ENCODE measurements around the gene MSRB2. TPM values are rescaled to one million over a fixed set of nuclear protein-coding genes. Genes with fewer than 3 reads are reported as not detected.

The MSRB2 gene
- polyA plus RNA-seq, 3 donors, result 19.7 to 37.3 (median 31.6) TPM

- Mint-ChIP-seq H3K36me3 (peaks cover 9 to 12% of the 10 kb centered on the region in 2 donors), H3K27ac (peak overlapping the region; percentile 80 to 97 (median 91)), H3K4me1 (peaks cover 26% of the 10 kb centered on the region), H3K9me3 (peaks cover 13 to 28% (median 23%) of the 10 kb centered on the region in 7 donors), H3K27me3 (ENCODE audit: low read depth in 3 of 3) (peaks cover 0 to 2% (median 0%) of the 10 kb centered on the region in 3 donors), H3K4me3 (peak overlapping the region; percentile 87 to 92)
- no peaks in the 10 kb centered on the region for H4K20me1 ChIP-seq (ENCODE audit: insufficient read depth, low read length)
- peak overlapping the region; percentile 74 for H3K4me2 ChIP-seq (replicated peaks; ENCODE audit: extremely low read depth, low read length, poor library complexity, severe bottlenecking)
- peaks cover 14% of the 10 kb centered on the region in 2 donors for H3K4me1 ChIP-seq (ENCODE audit: control insufficient read depth in 1 of 2, insufficient read depth in 2 of 2, low read length in 2 of 2)
- 10% methylated on average over 14 of the region's 21 CpGs for WGBS (ENCODE audit: insufficient coverage)
- no peaks in the 10 kb centered on the region for H3K36me3 ChIP-seq (replicated peaks in 1 of 2; ENCODE audit: control insufficient read depth in 1 of 2, insufficient read depth in 2 of 2, low read length in 2 of 2)
- H3K27me3 ChIP-seq (ENCODE audit: control insufficient read depth in 2 of 2, insufficient read depth in 2 of 2, low read length in 2 of 2), result no peaks in the 10 kb centered on the region
- no peak for TF ChIP-seq CTCF (IDR thresholded peaks at IDR 0.05)
- DNase-seq, result peak; percentile 60 to 73 (median 68)
- H3K9me3 ChIP-seq (replicated peaks in 1 of 2; ENCODE audit: control insufficient read depth in 1 of 2, insufficient read depth in 1 of 2, low read length in 2 of 2), result peaks cover 0 to 10% of the 10 kb centered on the region in 2 donors
- H2AFZ ChIP-seq (ENCODE audit: insufficient read depth, low read depth, low read length, poor library complexity, severe bottlenecking), result peak overlapping the region; percentile 84
- peak overlapping the region; percentile 66 to 85 (median 66) for H3K4me3 ChIP-seq (replicated peaks in 1 of 3; ENCODE audit: low read depth in 2 of 3, low read length in 3 of 3)
- intact Hi-C loops (cut with micrococcal nuclease), result no loop called here
- H3K79me2 ChIP-seq (ENCODE audit: insufficient read depth, low read length), result peaks cover 22% of the 10 kb centered on the region
- peak overlapping the region; percentile 82 to 83 for H3K27ac ChIP-seq (ENCODE audit: low read depth in 1 of 2, low read length in 2 of 2)
- peak overlapping the region; percentile 82 for H3K9ac ChIP-seq (ENCODE audit: insufficient read depth, low read length, poor library complexity, severe bottlenecking)
Observed at GRCh38 chr10:23095966-23096801, 805 bp downstream of the MSRB2 start.

GRCh38 chr10:23096802-23097549 lies 1.6 kb downstream of the MSRB2 start:
- intact Hi-C loops (cut with micrococcal nuclease), result no loop called here
- WGBS (ENCODE audit: insufficient coverage), result 17% methylated on average over 3 of the region's 8 CpGs
- peak overlapping the region; percentile 66 to 85 (median 66) for H3K4me3 ChIP-seq (replicated peaks in 1 of 3; ENCODE audit: low read depth in 2 of 3, low read length in 3 of 3)
- DNase-seq, result peak in 2 of 3 donors; percentile 21 to 29
- TF ChIP-seq CTCF (IDR thresholded peaks at IDR 0.05), result no peak
- peaks cover 22% of the 10 kb centered on the region for H3K79me2 ChIP-seq (ENCODE audit: insufficient read depth, low read length)
- Mint-ChIP-seq H3K27ac (peak overlapping the region; percentile 80 to 97 (median 90)), H3K36me3 (peaks cover 11 to 15% of the 10 kb centered on the region in 2 donors), H3K4me1 (peaks cover 26% of the 10 kb centered on the region), H3K9me3 (peaks cover 13 to 30% (median 23%) of the 10 kb centered on the region in 7 donors), H3K27me3 (ENCODE audit: low read depth in 3 of 3) (peaks cover 0 to 2% (median 0%) of the 10 kb centered on the region in 3 donors), H3K4me3 (peak overlapping the region; percentile 87 to 92)
- peaks cover 0 to 10% of the 10 kb centered on the region in 2 donors for H3K9me3 ChIP-seq (replicated peaks in 1 of 2; ENCODE audit: control insufficient read depth in 1 of 2, insufficient read depth in 1 of 2, low read length in 2 of 2)
- peak overlapping the region; percentile 82 for H3K9ac ChIP-seq (ENCODE audit: insufficient read depth, low read length, poor library complexity, severe bottlenecking)
- peak overlapping the region; percentile 4 to 82 for H3K27ac ChIP-seq (ENCODE audit: low read depth in 1 of 2, low read length in 2 of 2)
- H3K36me3 ChIP-seq (replicated peaks in 1 of 2; ENCODE audit: control insufficient read depth in 1 of 2, insufficient read depth in 2 of 2, low read length in 2 of 2), result no peaks in the 10 kb centered on the region
- H3K4me2 ChIP-seq (replicated peaks; ENCODE audit: extremely low read depth, low read length, poor library complexity, severe bottlenecking), result peak overlapping the region; percentile 74
- H3K27me3 ChIP-seq (ENCODE audit: control insufficient read depth in 2 of 2, insufficient read depth in 2 of 2, low read length in 2 of 2), result no peaks in the 10 kb centered on the region
- peaks cover 5% of the 10 kb centered on the region for H4K20me1 ChIP-seq (ENCODE audit: insufficient read depth, low read length)
- H3K4me1 ChIP-seq (ENCODE audit: control insufficient read depth in 1 of 2, insufficient read depth in 2 of 2, low read length in 2 of 2), result peaks cover 14% of the 10 kb centered on the region in 2 donors
- H2AFZ ChIP-seq (ENCODE audit: insufficient read depth, low read depth, low read length, poor library complexity, severe bottlenecking), result peak overlapping the region; percentile 84
